ENCODE data around the gene CACHD1. TPM values are rescaled to one million over a fixed set of nuclear protein-coding genes. Genes with fewer than 3 reads are reported as not detected.

CACHD1 gene
- total and polyA plus RNA-seq, 4 donors = 4.7 to 49.6 (median 12.5) TPM

GRCh38 chr1:64505232-64505943, 35.5 kb downstream of the CACHD1 start:
- ATAC-seq (ENCODE audit: insufficient read depth, low FRiP score) (peak; percentile 8), DNase-seq (peak in 2 of 3 donors; percentile 39 to 64)
- WGBS, 2 donors = 1 to 2% methylated on average over 28 to 49 of the region's 51 CpGs
- Histone ChIP-seq H3K27me3 (ENCODE audit: control insufficient read depth in 3 of 3, insufficient read depth in 3 of 3, low read length in 2 of 3) (no peaks in the 10 kb centered on the region), H3K9me3 (ENCODE audit: control insufficient read depth in 4 of 4, insufficient read depth in 3 of 4, low read length in 3 of 4) (no peaks in the 10 kb centered on the region), H3K9ac (ENCODE audit: insufficient read depth in 1 of 2, low read length in 2 of 2) (no peak overlapping the region), H3K4me3 (no peak overlapping the region), H3K4me1 (ENCODE audit: control insufficient read depth in 5 of 5, insufficient read depth in 5 of 5, low read length in 5 of 5) (peaks cover 0 to 34% (median 13%) of the 10 kb centered on the region in 5 donors), H3K27ac (ENCODE audit: low read depth in 1 of 2, low read length in 1 of 2) (peak overlapping the region in 1 of 2 donors; percentile 80), H3K36me3 (ENCODE audit: control insufficient read depth in 4 of 4, insufficient read depth in 4 of 4, low read length in 4 of 4) (no peaks in the 10 kb centered on the region)
- no peak for TF ChIP-seq CTCF (IDR thresholded peaks at IDR 0.05; ENCODE audit: control extremely low read depth, extremely low read depth)

- WGBS, 2 donors = 46 to 48% methylated on average over 15 of the region's 15 CpGs
- Histone ChIP-seq H3K27ac (ENCODE audit: low read depth in 1 of 2, low read length in 1 of 2) (peak overlapping the region in 1 of 2 donors; percentile 80), H3K9ac (ENCODE audit: insufficient read depth in 1 of 2, low read length in 2 of 2) (no peak overlapping the region), H3K4me3 (no peak overlapping the region), H3K9me3 (ENCODE audit: control insufficient read depth in 4 of 4, insufficient read depth in 3 of 4, low read length in 3 of 4) (no peaks in the 10 kb centered on the region), H3K4me1 (ENCODE audit: control insufficient read depth in 5 of 5, insufficient read depth in 5 of 5, low read length in 5 of 5) (peaks cover 0 to 34% (median 13%) of the 10 kb centered on the region in 5 donors), H3K36me3 (ENCODE audit: control insufficient read depth in 4 of 4, insufficient read depth in 4 of 4, low read length in 4 of 4) (no peaks in the 10 kb centered on the region), H3K27me3 (ENCODE audit: control insufficient read depth in 3 of 3, insufficient read depth in 3 of 3, low read length in 2 of 3) (no peaks in the 10 kb centered on the region)
- ATAC-seq (ENCODE audit: insufficient read depth, low FRiP score) (peak; percentile 20), DNase-seq (peak in 2 of 3 donors; percentile 35 to 42)
- no peak for TF ChIP-seq CTCF (IDR thresholded peaks at IDR 0.05; ENCODE audit: control extremely low read depth, extremely low read depth)
These were observed 36.2 kb downstream of the CACHD1 start for GRCh38 chr1:64505944-64506655.

- no peaks in the 10 kb centered on the region for H3K36me3 ChIP-seq (ENCODE audit: control insufficient read depth in 4 of 4, insufficient read depth in 4 of 4, low read length in 4 of 4)
- H3K9me3 ChIP-seq (ENCODE audit: control insufficient read depth in 4 of 4, insufficient read depth in 3 of 4, low read length in 3 of 4) = no peaks in the 10 kb centered on the region
- 85 to 95% methylated on average over 2 of the region's 2 CpGs for WGBS, 2 donors
- ATAC-seq (ENCODE audit: insufficient read depth, low FRiP score) (no peak), DNase-seq (no peak)
- peaks cover 4 to 26% (median 9%) of the 10 kb centered on the region in 5 donors for H3K4me1 ChIP-seq (ENCODE audit: control insufficient read depth in 5 of 5, insufficient read depth in 5 of 5, low read length in 5 of 5)
- H3K4me3 ChIP-seq = no peak overlapping the region
- no peak for TF ChIP-seq CTCF (IDR thresholded peaks at IDR 0.05; ENCODE audit: control extremely low read depth, extremely low read depth)
- no peak overlapping the region for H3K27ac ChIP-seq (ENCODE audit: low read depth in 1 of 2, low read length in 1 of 2)
- no peaks in the 10 kb centered on the region for H3K27me3 ChIP-seq (ENCODE audit: control insufficient read depth in 3 of 3, insufficient read depth in 3 of 3, low read length in 2 of 3)
- H3K9ac ChIP-seq (ENCODE audit: insufficient read depth in 1 of 2, low read length in 2 of 2) = no peak overlapping the region
These were observed 38.7 kb downstream of the CACHD1 start for GRCh38 chr1:64508629-64509028.

Data from lung (tissue), 12 donors.